Peyer's patch (tissue), 4 donors: ENCODE data around the gene SLC47A2. TPM values are rescaled to one million over a fixed set of nuclear protein-coding genes. Genes with fewer than 3 reads are reported as not detected.

Source experiments
- DNase-seq, 3 donors: peaks; one replicate each; pipeline ENCODE4 v3.0.0-alpha.2; 2017 to 2019
- H3K27ac ChIP-seq, 4 donors: fragments of 200-600 bp; sonication (generic); one replicate each; pipeline ENCODE4 v1.5.1; 2016 to 2019
- H3K27me3 ChIP-seq, 2 donors: fragments of 200-600 bp; sonication (generic); one replicate each; pipeline ENCODE4 v1.5.1; 2019
- H3K36me3 ChIP-seq, 3 donors: fragments of 200-600 bp; sonication (generic); one replicate each; pipeline ENCODE4 v1.5.1; 2016 to 2019
- H3K4me1 ChIP-seq, 4 donors: fragments of 200-600 bp; sonication (generic); one replicate each; pipeline ENCODE4 v1.5.1; 2016 to 2019
- H3K4me3 ChIP-seq, 4 donors: fragments of 200-600 bp; sonication (generic); 1 replicate in 3 of 4; 2 replicates in 1 of 4; pipeline ENCODE4 v1.5.1; 2016 to 2019; ENCODE audit warnings: mild to moderate bottlenecking in 1 of 4
- H3K9me3 ChIP-seq, 4 donors: fragments of 200-600 bp; sonication (generic); one replicate each; pipeline ENCODE4 v1.5.1; 2016 to 2019; ENCODE audit warnings: mild to moderate bottlenecking in 1 of 4
- CTCF ChIP-seq, 6 experiments: fragments of 450-650 bp in 4 of 6; fragments of 200-600 bp in 2 of 6; sonication (generic) in 1 of 6; IDR thresholded peaks; one replicate each; pipeline ENCODE4 v1.5.1; 2017 to 2019; ENCODE audit warnings: antibody characterized with exemption in 6 of 6, mild to moderate bottlenecking in 3 of 6, moderate library complexity in 1 of 6
- POLR2A ChIP-seq, 2 donors: fragments of 450-650 bp; IDR thresholded peaks; one replicate each; pipeline ENCODE4 v1.5.1; 2017; ENCODE audit warnings: antibody characterized with exemption in 2 of 2, mild to moderate bottlenecking in 2 of 2, moderate library complexity in 2 of 2
- total RNA-seq, 4 donors: library from RNA; depleted of rRNA; stranded (reverse); fragments of >200 nt; gene quantifications; one replicate each; pipeline ENCODE4 v1.1.0, GENCODE V29; 2016

The SLC47A2 gene
- total RNA-seq, 4 donors from 2014 or later = 3.9 to 6.8 (median 6.3) TPM; not detected in 1

- TF ChIP-seq CTCF (IDR thresholded peaks at IDR 0.05) = no peak
- TF ChIP-seq POLR2A (IDR thresholded peaks at IDR 0.05) = no peak
- Histone ChIP-seq H3K4me1 (peaks cover 0 to 9% (median 6%) of the 10 kb centered on the region in 4 donors), H3K9me3 (no peaks in the 10 kb centered on the region), H3K36me3 (no peaks in the 10 kb centered on the region), H3K27me3 (no peaks in the 10 kb centered on the region), H3K27ac (no peak overlapping the region), H3K4me3 (no peak overlapping the region)
- DNase-seq = peak in 2 of 3 donors; percentile 15 to 38
These were observed 39.0 kb upstream of the SLC47A2 start for GRCh38 chr17:19755392-19755791.

GRCh38 chr17:19753661-19754463, 37.5 kb upstream of the SLC47A2 start:
- Histone ChIP-seq H3K27me3 (no peaks in the 10 kb centered on the region), H3K9me3 (no peaks in the 10 kb centered on the region), H3K4me1 (peaks cover 0 to 11% (median 6%) of the 10 kb centered on the region in 4 donors), H3K4me3 (no peak overlapping the region), H3K27ac (peak overlapping the region in 2 of 4 donors; percentile 20 to 67), H3K36me3 (no peaks in the 10 kb centered on the region)
- peak in 2 of 3 donors; percentile 67 to 72 for DNase-seq
- TF ChIP-seq POLR2A (IDR thresholded peaks at IDR 0.05) = no peak
- TF ChIP-seq CTCF (IDR thresholded peaks at IDR 0.05) = peak in 4 of 6 experiments; percentile 30 to 73 (median 60)

- H3K27ac ChIP-seq = peak overlapping the region in 3 of 4 donors; percentile 20 to 67 (median 49)
- peak; percentile 30 to 31 for TF ChIP-seq POLR2A (IDR thresholded peaks at IDR 0.05)
- peak in 2 of 6 experiments; percentile 10 to 15 for TF ChIP-seq CTCF (IDR thresholded peaks at IDR 0.05)
- H3K27me3 ChIP-seq = no peaks in the 10 kb centered on the region
- H3K4me1 ChIP-seq = peaks cover 0 to 19% (median 6%) of the 10 kb centered on the region in 4 donors
- no peaks in the 10 kb centered on the region for H3K36me3 ChIP-seq
- H3K4me3 ChIP-seq = no peak overlapping the region
- H3K9me3 ChIP-seq = no peaks in the 10 kb centered on the region
- peak in 2 of 3 donors; percentile 84 to 85 for DNase-seq
These were observed 36.7 kb upstream of the SLC47A2 start for GRCh38 chr17:19753051-19753509.

GRCh38 chr17:19752216-19753050, 36.0 kb upstream of the SLC47A2 start:
- no peaks in the 10 kb centered on the region for H3K36me3 ChIP-seq
- peak overlapping the region in 3 of 4 donors; percentile 20 to 67 (median 49) for H3K27ac ChIP-seq
- no peak overlapping the region for H3K4me3 ChIP-seq
- TF ChIP-seq POLR2A (IDR thresholded peaks at IDR 0.05) = no peak
- TF ChIP-seq CTCF (IDR thresholded peaks at IDR 0.05) = no peak
- no peaks in the 10 kb centered on the region for H3K9me3 ChIP-seq
- H3K4me1 ChIP-seq = peaks cover 0 to 23% (median 6%) of the 10 kb centered on the region in 4 donors
- no peak for DNase-seq
- no peaks in the 10 kb centered on the region for H3K27me3 ChIP-seq

GRCh38 chr17:19750835-19751234, 34.5 kb upstream of the SLC47A2 start:
- peak in 1 of 3 donors; percentile 26 for DNase-seq
- H3K4me1 ChIP-seq = peaks cover 0 to 28% (median 6%) of the 10 kb centered on the region in 4 donors
- no peaks in the 10 kb centered on the region for H3K9me3 ChIP-seq
- no peak overlapping the region for H3K27ac ChIP-seq
- H3K4me3 ChIP-seq = no peak overlapping the region
- TF ChIP-seq CTCF (IDR thresholded peaks at IDR 0.05) (no peak), POLR2A (IDR thresholded peaks at IDR 0.05) (no peak)
- no peaks in the 10 kb centered on the region for H3K36me3 ChIP-seq
- H3K27me3 ChIP-seq = no peaks in the 10 kb centered on the region
